ENCODE data around the gene TSPAN15.

DNA sequence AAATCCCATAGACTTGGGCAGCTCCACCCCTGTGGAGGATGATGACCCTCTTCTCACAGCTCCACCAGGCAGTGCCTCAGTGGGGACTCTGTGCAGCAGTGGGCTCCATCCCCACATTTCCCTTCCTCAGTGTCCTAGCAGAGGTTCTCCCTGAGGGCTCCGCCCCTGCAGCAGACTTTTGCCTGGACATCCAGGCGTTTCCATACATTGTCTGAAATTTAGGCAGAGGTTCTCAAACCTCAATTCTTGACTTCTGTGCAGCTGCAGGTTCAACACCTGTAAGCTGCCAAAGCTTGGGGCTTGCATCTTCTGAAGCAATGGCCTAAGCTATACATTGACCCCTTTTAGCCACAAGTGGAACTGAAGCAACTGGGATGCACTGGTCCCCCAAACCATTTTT, 90.2 kb downstream of the TSPAN15 start:
- TF ChIP-seq, protein P1, sequence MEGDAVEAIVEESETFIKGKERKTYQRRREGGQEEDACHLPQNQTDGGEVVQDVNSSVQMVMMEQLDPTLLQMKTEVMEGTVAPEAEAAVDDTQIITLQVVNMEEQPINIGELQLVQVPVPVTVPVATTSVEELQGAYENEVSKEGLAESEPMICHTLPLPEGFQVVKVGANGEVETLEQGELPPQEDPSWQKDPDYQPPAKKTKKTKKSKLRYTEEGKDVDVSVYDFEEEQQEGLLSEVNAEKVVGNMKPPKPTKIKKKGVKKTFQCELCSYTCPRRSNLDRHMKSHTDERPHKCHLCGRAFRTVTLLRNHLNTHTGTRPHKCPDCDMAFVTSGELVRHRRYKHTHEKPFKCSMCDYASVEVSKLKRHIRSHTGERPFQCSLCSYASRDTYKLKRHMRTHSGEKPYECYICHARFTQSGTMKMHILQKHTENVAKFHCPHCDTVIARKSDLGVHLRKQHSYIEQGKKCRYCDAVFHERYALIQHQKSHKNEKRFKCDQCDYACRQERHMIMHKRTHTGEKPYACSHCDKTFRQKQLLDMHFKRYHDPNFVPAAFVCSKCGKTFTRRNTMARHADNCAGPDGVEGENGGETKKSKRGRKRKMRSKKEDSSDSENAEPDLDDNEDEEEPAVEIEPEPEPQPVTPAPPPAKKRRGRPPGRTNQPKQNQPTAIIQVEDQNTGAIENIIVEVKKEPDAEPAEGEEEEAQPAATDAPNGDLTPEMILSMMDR (IDR thresholded peaks at IDR 0.05; ENCODE audit: low read depth, low read length, poor library complexity, severe bottlenecking) = no peak
- no peak for TF ChIP-seq EZH2phosphoT487 (IDR thresholded peaks at IDR 0.05; ENCODE audit: borderline replicate concordance, low read length)

Data from DOHH2 (cell line).